Panc1 (cell line): ENCODE measurements around the gene NR2E1.

Experiments used
- TF ChIP-seq, protein P1 (sequence below): fragments of 450-650 bp; IDR thresholded peaks from 2 replicates; pipeline ENCODE4 v1.5.1; 2017; ENCODE audit warnings: mild to moderate bottlenecking
- TF ChIP-seq, protein P2 (sequence below), 2 experiments: IDR thresholded peaks; 2 replicates each; pipeline ENCODE4 v1.6.1; 2011 to 2012; ENCODE audit warnings: low read depth in 2 of 2, control low read depth in 1 of 2, low read length in 1 of 2, mild to moderate bottlenecking in 1 of 2, moderate library complexity in 1 of 2; ENCODE audit not compliant: insufficient read depth in 1 of 2

DNA sequence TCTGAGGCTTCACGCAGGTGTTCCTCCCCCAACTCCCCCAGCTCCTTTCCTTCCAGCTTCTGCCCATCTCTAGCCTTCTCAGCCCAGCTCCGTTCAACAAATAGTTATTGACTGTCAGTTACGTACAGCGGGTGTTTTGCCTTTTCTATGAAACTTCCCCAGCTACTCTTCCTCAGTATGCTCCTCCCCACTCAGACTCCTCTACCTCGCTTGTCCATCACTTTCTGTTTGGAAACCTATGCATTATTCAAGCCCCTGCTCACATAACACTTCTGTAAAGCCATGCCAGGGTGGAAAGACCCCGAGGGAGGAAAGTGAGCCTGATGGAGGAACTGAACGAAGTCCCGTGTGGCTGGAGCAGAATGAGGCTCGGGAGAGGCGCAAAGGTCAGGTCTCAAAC lies 44.2 kb upstream of the NR2E1 start:
- TF ChIP-seq, protein P1, sequence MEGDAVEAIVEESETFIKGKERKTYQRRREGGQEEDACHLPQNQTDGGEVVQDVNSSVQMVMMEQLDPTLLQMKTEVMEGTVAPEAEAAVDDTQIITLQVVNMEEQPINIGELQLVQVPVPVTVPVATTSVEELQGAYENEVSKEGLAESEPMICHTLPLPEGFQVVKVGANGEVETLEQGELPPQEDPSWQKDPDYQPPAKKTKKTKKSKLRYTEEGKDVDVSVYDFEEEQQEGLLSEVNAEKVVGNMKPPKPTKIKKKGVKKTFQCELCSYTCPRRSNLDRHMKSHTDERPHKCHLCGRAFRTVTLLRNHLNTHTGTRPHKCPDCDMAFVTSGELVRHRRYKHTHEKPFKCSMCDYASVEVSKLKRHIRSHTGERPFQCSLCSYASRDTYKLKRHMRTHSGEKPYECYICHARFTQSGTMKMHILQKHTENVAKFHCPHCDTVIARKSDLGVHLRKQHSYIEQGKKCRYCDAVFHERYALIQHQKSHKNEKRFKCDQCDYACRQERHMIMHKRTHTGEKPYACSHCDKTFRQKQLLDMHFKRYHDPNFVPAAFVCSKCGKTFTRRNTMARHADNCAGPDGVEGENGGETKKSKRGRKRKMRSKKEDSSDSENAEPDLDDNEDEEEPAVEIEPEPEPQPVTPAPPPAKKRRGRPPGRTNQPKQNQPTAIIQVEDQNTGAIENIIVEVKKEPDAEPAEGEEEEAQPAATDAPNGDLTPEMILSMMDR, result no peak
- TF ChIP-seq, protein P2, sequence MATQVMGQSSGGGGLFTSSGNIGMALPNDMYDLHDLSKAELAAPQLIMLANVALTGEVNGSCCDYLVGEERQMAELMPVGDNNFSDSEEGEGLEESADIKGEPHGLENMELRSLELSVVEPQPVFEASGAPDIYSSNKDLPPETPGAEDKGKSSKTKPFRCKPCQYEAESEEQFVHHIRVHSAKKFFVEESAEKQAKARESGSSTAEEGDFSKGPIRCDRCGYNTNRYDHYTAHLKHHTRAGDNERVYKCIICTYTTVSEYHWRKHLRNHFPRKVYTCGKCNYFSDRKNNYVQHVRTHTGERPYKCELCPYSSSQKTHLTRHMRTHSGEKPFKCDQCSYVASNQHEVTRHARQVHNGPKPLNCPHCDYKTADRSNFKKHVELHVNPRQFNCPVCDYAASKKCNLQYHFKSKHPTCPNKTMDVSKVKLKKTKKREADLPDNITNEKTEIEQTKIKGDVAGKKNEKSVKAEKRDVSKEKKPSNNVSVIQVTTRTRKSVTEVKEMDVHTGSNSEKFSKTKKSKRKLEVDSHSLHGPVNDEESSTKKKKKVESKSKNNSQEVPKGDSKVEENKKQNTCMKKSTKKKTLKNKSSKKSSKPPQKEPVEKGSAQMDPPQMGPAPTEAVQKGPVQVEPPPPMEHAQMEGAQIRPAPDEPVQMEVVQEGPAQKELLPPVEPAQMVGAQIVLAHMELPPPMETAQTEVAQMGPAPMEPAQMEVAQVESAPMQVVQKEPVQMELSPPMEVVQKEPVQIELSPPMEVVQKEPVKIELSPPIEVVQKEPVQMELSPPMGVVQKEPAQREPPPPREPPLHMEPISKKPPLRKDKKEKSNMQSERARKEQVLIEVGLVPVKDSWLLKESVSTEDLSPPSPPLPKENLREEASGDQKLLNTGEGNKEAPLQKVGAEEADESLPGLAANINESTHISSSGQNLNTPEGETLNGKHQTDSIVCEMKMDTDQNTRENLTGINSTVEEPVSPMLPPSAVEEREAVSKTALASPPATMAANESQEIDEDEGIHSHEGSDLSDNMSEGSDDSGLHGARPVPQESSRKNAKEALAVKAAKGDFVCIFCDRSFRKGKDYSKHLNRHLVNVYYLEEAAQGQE (IDR thresholded peaks at IDR 0.05; ENCODE audit: insufficient read depth in 1 of 2, low read depth in 2 of 2, low read length in 1 of 2), result no peak
